ENCODE measurements around the gene ASPDH. TPM values are rescaled to one million over a fixed set of nuclear protein-coding genes. Genes with fewer than 3 reads are reported as not detected.

The ASPDH gene
- total RNA-seq, 1 experiment from 2014 or later, result not detected

DNA sequence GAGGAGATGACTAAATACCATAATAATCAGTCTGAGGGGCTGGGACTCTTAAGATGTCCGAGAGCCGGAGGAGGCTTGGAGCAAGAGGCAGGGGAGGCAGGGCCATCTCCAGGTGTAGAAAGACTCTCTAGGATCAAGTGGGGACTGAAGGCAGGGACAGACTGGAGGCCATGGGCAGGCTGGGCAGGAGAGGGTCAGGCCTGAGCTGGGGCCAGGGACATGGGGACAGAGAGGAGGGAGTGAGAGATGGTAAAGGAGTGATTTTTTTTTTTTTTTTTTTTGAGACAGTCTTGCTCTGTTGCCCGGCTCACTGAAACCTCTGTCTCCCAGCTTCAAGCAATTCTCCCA, 4.9 kb downstream of the ASPDH start:
- POLR2A ChIA-PET, result no interaction called here
- Histone ChIP-seq H3K36me3 (ENCODE audit: control insufficient read depth, insufficient read depth, low read length) (no peaks in the 10 kb centered on the region), H3K9me3 (no peaks in the 10 kb centered on the region), H3K4me3 (ENCODE audit: low read depth, low read length) (no peak overlapping the region), H3K4me1 (peaks cover 4% of the 10 kb centered on the region; the same call in 1 of the 2 replicates), H3K27me3 (replicated peaks; ENCODE audit: control insufficient read depth, insufficient read depth, low read length) (no peaks in the 10 kb centered on the region)
- intact Hi-C loops (cut with micrococcal nuclease; ENCODE audit: unreplicated experiment), result no loop called here
- H3K36me3 Mint-ChIP-seq (ENCODE audit: insufficient read depth, unreplicated experiment), result peaks cover 12% of the 10 kb centered on the region
- H3K27me3 Mint-ChIP-seq (ENCODE audit: insufficient read depth, unreplicated experiment), result no peaks in the 10 kb centered on the region
- H3K4me1 Mint-ChIP-seq (ENCODE audit: low read depth, unreplicated experiment), result peaks cover 7% of the 10 kb centered on the region
- H3K4me3 Mint-ChIP-seq (ENCODE audit: unreplicated experiment), result peak overlapping the region; percentile 55
- BruUV-seq (replicated peaks), result no TSS peak
- DNase-seq, result no peak
- TF ChIP-seq, protein P1, sequence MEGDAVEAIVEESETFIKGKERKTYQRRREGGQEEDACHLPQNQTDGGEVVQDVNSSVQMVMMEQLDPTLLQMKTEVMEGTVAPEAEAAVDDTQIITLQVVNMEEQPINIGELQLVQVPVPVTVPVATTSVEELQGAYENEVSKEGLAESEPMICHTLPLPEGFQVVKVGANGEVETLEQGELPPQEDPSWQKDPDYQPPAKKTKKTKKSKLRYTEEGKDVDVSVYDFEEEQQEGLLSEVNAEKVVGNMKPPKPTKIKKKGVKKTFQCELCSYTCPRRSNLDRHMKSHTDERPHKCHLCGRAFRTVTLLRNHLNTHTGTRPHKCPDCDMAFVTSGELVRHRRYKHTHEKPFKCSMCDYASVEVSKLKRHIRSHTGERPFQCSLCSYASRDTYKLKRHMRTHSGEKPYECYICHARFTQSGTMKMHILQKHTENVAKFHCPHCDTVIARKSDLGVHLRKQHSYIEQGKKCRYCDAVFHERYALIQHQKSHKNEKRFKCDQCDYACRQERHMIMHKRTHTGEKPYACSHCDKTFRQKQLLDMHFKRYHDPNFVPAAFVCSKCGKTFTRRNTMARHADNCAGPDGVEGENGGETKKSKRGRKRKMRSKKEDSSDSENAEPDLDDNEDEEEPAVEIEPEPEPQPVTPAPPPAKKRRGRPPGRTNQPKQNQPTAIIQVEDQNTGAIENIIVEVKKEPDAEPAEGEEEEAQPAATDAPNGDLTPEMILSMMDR (IDR thresholded peaks at IDR 0.05; ENCODE audit: insufficient read depth in 1 of 2, low read depth in 1 of 2, low read length in 1 of 2, severe bottlenecking in 1 of 2, unreplicated experiment in 1 of 2), result no peak
- no peaks in the 10 kb centered on the region for H3K9me3 Mint-ChIP-seq (ENCODE audit: unreplicated experiment)
- CTCF ChIA-PET, result interaction anchor here (0.9 kb wide), 1 partner anchor 140 kb away, joined by 8 read pairs; no protein-coding TSS in a partner anchor
- peak overlapping the region; percentile 77 for H3K27ac Mint-ChIP-seq (ENCODE audit: unreplicated experiment)

DNA sequence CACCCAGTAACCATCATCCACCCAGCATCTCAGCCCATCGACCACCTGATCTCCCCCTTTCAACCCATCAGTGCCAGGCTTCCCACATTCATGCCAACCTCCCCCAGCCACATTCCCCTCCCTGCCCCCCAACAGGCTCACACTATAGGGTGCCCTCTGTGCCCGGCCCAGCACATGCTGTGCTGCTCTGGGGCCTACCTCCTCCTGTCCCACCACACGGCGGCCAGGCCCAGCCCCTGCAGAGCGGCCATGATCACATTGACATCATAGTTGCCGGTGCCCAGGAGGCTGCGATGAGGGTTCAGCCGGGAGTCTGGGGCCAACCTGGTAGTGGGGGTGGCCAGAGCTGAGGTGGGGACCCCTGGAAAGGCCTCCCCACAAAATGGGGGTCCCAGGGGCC, 6.3 kb downstream of the ASPDH start:
- H3K9me3 Mint-ChIP-seq (ENCODE audit: unreplicated experiment), result no peaks in the 10 kb centered on the region
- intact Hi-C loops (cut with micrococcal nuclease; ENCODE audit: unreplicated experiment), result no loop called here
- H3K27me3 Mint-ChIP-seq (ENCODE audit: insufficient read depth, unreplicated experiment), result no peaks in the 10 kb centered on the region
- CTCF ChIA-PET, result no interaction called here
- no TSS peak for BruUV-seq (replicated peaks)
- H3K4me1 Mint-ChIP-seq (ENCODE audit: low read depth, unreplicated experiment), result peaks cover 7% of the 10 kb centered on the region
- no peak overlapping the region for H3K27ac Mint-ChIP-seq (ENCODE audit: unreplicated experiment)
- H3K9me3 ChIP-seq, result no peaks in the 10 kb centered on the region
- H3K27me3 ChIP-seq (replicated peaks; ENCODE audit: control insufficient read depth, insufficient read depth, low read length), result no peaks in the 10 kb centered on the region
- H3K4me3 ChIP-seq (ENCODE audit: low read depth, low read length), result no peak overlapping the region
- DNase-seq, result no peak
- POLR2A ChIA-PET, result no interaction called here
- TF ChIP-seq, protein P1 (IDR thresholded peaks at IDR 0.05; ENCODE audit: insufficient read depth in 1 of 2, low read depth in 1 of 2, low read length in 1 of 2, severe bottlenecking in 1 of 2, unreplicated experiment in 1 of 2), result no peak
- peaks cover 12% of the 10 kb centered on the region for H3K36me3 Mint-ChIP-seq (ENCODE audit: insufficient read depth, unreplicated experiment)
- H3K36me3 ChIP-seq (ENCODE audit: control insufficient read depth, insufficient read depth, low read length), result no peaks in the 10 kb centered on the region
- peaks cover 4% of the 10 kb centered on the region; the same call in 1 of the 2 replicates for H3K4me1 ChIP-seq
- no peak overlapping the region for H3K4me3 Mint-ChIP-seq (ENCODE audit: unreplicated experiment)

DNA sequence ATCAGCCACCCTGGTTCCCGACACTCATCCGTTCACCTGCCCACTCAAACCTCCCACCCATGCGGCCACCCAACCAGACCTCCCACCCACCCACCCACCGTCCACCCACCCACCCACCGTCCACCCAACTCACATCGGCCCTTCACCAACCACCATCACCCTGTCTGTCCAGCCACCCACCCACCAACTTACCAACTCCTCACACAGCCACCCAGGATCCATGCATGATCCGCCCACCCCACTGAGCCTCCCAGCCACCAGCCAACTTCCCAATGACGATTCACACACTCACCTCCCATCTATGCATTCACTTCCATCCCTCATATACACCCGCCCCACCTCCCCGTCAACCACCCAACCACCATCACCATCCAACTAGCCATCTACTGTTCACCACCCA, 7.0 kb downstream of the ASPDH start:
- no peak for DNase-seq
- Mint-ChIP-seq H3K9me3 (ENCODE audit: unreplicated experiment) (no peaks in the 10 kb centered on the region), H3K36me3 (ENCODE audit: insufficient read depth, unreplicated experiment) (peaks cover 11% of the 10 kb centered on the region), H3K4me1 (ENCODE audit: low read depth, unreplicated experiment) (peaks cover 10% of the 10 kb centered on the region), H3K4me3 (ENCODE audit: unreplicated experiment) (no peak overlapping the region), H3K27me3 (ENCODE audit: insufficient read depth, unreplicated experiment) (no peaks in the 10 kb centered on the region), H3K27ac (ENCODE audit: unreplicated experiment) (no peak overlapping the region)
- Histone ChIP-seq H3K27me3 (replicated peaks; ENCODE audit: control insufficient read depth, insufficient read depth, low read length) (no peaks in the 10 kb centered on the region), H3K4me3 (ENCODE audit: low read depth, low read length) (no peak overlapping the region), H3K36me3 (ENCODE audit: control insufficient read depth, insufficient read depth, low read length) (no peaks in the 10 kb centered on the region), H3K4me1 (peaks cover 6% of the 10 kb centered on the region), H3K9me3 (no peaks in the 10 kb centered on the region)
- CTCF ChIA-PET, result no interaction called here
- intact Hi-C loops (cut with micrococcal nuclease; ENCODE audit: unreplicated experiment), result no loop called here
- POLR2A ChIA-PET, result no interaction called here
- BruUV-seq (replicated peaks), result no TSS peak
- TF ChIP-seq, protein P1 (IDR thresholded peaks at IDR 0.05; ENCODE audit: insufficient read depth in 1 of 2, low read depth in 1 of 2, low read length in 1 of 2, severe bottlenecking in 1 of 2, unreplicated experiment in 1 of 2), result no peak
